SK-N-DZ (cell line): ENCODE measurements around the gene ATG9A.
"Not testable (repeated sequence)": the region's sequence is repeated elsewhere in the genome, so short reads cannot be mapped to it uniquely, and the experiment has no call there.

Experiments used
- DNase-seq: peaks from one replicate; pipeline ENCODE4 v3.0.0-alpha.2; 2015; ENCODE audit warnings: low spot score

Gene ATG9A

GRCh38 chr2:219207134-219207883 is 22.1 kb downstream of the ATG9A start:
- DNase-seq, result no peak

DNA sequence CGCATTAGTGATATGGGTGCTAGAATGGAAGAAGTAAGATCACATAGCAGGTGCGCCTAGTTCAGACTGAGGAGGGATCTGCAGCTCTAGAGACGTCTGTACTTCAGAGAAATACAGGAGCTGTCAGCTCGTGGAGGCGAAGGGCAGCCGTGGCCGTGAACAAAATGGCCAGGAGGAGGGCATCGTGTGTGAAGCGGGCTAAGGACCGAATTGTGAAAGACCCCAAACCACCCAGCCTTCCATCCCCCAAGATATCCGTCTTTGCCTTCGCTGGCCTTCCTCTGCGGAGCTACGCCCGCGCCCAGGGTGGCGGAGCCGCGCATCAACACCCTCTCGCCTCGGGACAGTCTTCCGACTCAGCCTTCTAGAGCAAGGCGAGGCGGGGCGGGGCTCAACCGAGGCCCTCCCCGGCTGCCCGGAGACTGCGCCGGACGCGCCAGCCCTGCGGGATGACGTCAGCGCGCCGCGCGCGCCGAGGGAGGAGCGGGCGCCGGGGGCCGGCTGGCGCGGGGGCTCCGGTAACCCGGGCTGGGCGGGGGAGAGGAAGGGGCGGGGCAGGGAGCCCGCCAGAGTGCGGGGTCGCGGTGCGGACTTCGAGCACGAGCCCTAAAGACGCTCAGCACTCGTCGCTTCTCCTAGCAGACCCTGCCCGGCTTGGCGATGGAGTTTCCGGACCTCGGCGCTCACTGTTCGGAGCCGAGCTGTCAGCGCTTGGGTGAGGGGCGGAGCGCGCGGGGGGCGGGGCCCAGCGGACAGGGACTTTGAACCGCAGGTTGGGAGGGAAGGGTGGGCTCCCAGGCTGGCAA is 22.9 kb downstream of the ATG9A start, which contains the start of gene ZFAND2B:
Gene ZFAND2B, plus strand, starts transcription at position 455 of the 806 bp plus-strand sequence. Its CDS starts 206 bp downstream, at position 661.
- DNase-seq, result peak; percentile 93

GRCh38 chr2:219205981-219206327 is 23.5 kb downstream of the ATG9A start:
- no peak for DNase-seq

DNA sequence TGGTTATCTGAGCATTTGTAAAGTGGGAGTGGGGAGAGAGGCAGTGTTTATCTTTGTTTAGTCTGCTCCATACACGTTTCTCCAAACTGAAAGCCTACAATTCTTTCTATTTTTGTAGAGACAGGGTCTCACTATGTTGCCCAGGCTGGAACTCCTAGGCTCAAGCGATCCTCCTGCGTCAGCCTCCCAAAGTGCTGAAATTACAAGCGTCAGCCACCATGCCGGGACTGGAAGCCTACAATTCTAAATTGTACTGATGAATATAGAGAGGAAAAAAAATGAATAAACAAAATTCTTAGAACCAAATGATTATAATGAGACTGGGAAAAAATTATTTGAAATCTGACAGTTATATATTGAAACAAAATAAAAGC is 24.3 kb downstream of the ATG9A start:
- DNase-seq, result no peak

DNA sequence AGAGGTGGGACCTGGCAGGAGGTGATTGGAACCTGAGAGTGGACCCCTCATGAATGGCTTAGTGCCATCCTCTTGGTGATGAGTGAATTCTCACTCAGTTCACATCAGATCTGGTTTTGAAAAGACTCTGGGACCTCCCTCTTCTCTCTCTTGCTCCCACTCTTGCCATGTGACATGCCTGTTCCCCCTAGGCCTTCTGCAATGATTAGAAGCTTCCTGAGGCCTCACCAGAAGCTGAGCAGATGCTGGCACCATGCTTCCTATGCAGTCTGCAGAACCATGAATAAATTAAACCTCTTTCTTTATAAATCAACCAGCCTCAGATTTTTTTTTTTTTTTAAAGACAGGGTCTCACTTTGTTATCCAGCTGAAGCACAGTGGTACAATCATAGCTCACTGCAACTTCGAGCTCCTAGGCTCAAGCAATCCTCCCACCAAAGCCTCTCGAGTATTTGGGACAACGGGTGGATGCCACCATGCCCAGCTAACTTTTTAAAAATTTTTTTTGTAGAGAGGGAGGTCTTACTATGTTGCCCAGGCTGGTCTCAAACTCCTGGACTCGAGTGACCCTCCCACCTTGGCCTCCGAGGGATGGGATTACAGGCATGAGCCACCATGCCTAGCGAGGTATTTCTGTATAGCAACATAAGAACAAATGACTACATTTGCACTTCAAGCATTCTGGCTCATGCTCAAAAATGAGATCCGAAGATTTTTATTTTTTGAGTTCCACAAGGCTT is 24.8 kb downstream of the ATG9A start:
- no peak for DNase-seq

DNA sequence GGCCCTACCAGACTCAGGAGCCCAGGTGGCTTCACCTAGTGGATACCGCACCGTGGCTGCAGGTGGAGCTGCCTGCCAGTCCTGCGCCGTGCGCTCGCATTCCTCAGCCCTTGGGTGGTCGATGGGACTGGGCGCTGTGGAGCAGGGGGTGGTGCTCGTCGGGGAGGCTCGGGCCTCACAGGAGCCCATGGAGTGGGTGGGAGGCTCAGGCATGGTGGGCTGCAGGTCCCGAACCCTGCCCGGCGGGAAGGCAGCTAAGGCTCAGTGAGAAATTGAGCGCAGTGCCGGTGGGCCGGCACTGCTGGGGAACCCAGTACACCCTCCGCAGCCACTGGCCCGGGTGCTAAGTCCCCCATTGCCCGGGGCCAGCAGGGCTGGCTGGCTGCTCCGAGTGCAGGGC is 28.1 kb downstream of the ATG9A start:
- not testable (repeated sequence) for DNase-seq

- not testable (repeated sequence) for DNase-seq
Observed at GRCh38 chr2:219200502-219201326, 28.7 kb downstream of the ATG9A start.

DNA sequence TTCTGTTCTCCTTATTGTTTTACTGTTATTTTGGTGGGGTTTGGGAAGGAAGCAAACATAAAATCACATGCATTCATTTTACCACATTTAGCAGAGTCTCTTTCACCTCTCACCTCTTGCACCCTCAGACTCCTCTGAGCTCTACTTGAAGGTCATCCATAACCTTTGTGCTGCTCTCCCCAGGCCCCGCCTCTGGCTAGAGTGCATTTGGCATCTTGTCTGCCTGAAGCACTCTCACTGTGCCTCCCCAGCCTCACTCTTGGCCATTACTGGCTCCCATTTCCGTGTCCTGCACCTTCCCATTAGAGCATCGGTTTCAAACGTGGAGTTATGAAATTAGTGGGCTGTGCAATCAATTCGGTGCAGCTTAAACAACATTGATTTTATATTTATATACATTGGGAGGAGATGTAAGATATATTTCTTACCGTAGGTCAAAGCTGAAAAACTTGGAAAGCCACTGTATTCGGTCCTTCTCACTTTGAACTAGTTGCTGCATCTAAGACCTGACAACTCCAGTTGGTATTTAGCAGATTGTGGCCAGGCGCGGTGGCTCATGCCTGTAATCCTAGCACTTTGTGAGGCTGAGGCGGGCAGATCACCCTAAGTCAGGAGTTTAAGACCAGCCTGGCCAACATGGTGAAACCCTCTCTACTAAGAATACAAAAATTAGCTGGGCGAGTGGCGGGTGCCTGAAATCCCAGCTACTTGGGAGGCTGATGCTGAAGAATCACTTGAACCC is 29.8 kb downstream of the ATG9A start:
- no peak for DNase-seq

DNA sequence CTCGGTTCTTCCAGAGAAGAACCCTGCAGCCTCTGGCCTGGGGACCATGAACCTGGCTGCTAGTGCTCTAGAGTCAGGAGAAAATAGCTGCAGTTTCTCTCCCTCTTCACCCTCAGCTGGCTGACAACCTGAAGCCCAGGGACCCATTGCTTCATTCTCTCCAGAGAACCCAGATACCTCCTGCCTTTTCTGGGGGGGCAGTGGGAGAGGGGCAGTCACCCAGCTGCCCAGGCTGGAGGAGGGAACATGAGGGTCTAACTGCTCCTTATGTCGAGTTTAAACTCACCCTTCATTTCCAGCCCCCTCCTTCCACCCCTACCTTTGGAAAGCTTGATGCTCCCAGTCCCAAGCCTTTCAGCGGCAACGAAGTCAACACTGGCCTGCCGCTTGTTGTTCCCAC is 30.5 kb downstream of the ATG9A start:
- DNase-seq, result no peak

DNA sequence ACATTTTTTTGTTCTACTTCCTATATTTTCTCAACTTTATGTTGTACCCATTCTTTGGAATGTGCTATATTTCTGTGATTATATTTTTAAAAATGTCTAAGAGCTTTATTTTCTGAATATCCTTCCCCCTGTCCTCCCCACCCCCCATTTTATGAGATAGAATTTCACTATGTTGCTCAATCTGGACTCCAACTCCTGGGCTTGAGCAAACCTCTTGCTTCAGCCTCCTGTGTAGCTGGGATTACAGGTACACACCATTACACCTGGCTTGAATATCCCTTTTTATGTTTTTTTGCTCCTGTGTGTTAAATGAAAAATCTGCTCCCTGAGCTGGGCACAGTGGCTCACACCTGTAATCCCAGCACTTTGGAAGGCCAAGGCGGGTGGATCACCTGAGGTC is 32.0 kb downstream of the ATG9A start:
- DNase-seq, result no peak

DNA sequence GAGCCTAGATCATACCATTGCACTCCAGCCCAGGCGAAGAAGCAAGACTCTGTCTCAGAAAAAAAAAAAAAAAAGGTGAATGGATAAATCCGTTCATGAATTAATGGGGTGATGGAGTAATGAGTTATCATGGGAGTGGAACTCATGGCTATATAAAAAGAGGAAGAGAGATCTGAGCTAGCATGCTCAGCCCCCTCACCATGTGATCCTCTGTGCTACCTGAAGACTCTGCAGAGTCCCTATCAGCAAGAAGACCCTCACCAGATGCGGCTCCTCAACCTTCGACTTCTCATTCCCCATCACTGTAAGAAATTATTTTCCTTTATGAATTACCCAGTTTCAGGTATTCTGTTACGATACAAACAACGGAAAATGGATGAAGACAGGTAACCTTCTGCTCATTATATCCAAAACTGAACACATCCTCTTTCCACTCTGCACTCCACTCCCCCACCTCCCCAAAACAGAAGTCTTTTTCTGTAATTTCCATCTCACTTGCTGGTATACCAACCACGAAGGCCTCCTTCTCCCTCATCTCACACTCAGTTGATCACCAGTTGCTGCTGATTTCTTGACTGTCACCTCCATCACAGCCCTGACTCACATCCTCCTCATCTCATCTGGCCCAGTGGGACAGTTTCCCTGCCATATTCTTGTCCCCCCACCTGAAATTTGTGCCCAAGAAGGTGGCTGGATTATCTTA is 42.5 kb downstream of the ATG9A start:
- no peak for DNase-seq

- DNase-seq, result no peak
Observed at GRCh38 chr2:219184121-219184520, 45.3 kb downstream of the ATG9A start.

DNA sequence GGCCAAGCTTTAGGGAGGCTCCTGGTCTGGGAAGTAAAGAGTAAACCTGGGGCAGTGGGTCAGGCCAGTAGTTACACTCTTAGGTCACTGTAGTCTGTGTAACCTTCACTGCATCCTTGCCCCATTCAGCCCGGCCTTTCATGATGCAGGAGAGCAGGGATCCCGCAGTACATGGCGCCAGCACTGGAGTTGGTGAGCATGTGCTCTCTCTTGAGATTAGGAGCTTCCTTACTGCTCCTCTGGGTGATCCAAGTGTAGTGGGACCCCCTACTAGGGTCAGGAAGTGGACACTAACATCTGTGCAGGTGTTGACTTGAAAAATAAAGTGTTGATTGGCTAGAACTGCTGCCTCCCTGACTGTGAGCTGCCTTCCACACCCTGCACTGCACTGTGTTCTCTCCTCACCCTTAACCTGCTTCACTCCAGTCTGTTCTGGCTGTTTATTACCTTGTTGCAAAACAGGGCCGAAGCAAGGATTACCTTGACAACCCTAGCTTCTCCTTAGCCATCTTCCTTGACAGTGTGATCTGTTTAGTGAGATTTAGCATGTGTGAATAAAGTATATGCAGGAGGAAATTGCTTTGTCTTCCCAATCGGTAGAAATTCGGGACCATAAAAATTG is 46.2 kb downstream of the ATG9A start:
- no peak for DNase-seq

DNA sequence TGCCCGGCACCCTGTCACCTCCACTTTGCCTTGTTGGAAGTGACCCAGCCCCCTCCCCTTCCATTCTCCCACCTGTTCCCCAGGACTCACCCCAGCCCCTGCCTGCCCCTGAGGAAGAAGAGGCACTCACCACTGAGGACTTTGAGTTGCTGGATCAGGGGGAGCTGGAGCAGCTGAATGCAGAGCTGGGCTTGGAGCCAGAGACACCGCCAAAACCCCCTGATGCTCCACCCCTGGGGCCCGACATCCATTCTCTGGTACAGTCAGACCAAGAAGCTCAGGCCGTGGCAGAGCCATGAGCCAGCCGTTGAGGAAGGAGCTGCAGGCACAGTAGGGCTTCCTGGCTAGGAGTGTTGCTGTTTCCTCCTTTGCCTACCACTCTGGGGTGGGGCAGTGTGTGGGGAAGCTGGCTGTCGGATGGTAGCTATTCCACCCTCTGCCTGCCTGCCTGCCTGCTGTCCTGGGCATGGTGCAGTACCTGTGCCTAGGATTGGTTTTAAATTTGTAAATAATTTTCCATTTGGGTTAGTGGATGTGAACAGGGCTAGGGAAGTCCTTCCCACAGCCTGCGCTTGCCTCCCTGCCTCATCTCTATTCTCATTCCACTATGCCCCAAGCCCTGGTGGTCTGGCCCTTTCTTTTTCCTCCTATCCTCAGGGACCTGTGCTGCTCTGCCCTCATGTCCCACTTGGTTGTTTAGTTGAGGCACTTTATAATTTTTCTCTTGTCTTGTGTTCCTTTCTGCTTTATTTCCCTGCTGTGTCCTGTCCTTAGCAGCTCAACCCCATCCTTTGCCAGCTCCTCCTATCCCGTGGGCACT is 46.9 kb downstream of the ATG9A start:
- no peak for DNase-seq

DNA sequence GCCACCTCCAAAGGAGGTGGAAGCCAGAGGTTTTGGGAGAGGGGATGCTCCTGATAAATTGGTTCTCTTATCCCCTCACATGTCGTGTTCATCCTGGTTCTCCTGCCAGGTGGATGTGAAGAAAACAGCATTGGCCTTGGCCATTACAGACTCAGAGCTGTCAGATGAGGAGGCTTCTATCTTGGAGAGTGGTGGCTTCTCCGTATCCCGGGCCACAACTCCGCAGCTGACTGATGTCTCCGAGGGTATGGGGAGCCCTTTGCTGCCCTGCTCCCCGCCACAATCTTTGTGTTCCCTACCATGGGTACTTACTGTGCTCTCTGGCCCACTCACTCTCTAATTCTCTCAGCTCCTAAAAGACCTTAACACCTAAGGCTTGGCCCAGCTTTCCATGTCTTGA is 47.9 kb downstream of the ATG9A start:
- DNase-seq, result no peak

- no peak for DNase-seq
Observed at GRCh38 chr2:219180961-219181360, 48.5 kb downstream of the ATG9A start.

- DNase-seq, result no peak
Observed at GRCh38 chr2:219179601-219180465, 49.6 kb downstream of the ATG9A start.
